Myocyte (in vitro differentiated cells): ENCODE data around the gene PLXNA2. TPM values are rescaled to one million over a fixed set of nuclear protein-coding genes. Genes with fewer than 3 reads are reported as not detected.
A peak's percentile ranks its signal among the peaks of the same experiment; 100 is the strongest.

ENCODE experiments used
- DNase-seq: peaks from one replicate; pipeline ENCODE4 v3.0.0-alpha.2; 2012; ENCODE audit warnings: low read depth
- total RNA-seq: library from RNA; depleted of rRNA; stranded (reverse); fragments of >200 nt; gene quantifications from 2 replicates; pipeline ENCODE4 v1.2.3, GENCODE V29; 2014

Gene PLXNA2
- total RNA-seq, 1 donor from 2014 or later: 8.6 TPM

DNA sequence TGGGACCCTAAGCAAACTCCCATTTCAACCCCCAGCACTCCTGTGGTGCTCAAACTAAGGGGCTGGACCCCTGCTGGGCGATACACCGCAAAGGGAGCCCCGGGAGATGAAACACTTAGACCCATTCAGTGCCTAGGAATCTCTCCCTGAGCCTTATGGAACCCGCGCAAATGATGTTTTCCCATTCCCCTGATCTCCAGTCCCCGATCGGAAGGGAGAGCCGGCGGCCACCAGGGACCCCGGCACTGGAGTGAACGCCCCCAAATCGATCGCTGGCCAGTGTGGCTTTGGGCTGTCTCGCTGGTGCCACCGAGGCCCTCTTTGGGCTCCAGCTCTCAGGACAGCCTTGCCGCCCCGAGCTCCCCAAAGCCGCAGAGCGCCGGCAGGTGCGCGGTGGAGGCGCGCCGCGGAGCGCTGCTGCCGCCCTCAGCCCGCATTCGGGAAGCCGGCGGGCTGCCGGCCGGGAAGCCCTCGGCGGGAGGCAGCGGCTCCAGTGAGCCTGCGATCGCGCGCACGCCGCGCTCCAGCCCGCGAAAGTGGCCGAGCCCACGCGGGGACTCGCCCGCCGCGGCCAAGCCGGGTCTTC, 1.1 kb downstream of the PLXNA2 start:
- peak; percentile 62 for DNase-seq

DNA sequence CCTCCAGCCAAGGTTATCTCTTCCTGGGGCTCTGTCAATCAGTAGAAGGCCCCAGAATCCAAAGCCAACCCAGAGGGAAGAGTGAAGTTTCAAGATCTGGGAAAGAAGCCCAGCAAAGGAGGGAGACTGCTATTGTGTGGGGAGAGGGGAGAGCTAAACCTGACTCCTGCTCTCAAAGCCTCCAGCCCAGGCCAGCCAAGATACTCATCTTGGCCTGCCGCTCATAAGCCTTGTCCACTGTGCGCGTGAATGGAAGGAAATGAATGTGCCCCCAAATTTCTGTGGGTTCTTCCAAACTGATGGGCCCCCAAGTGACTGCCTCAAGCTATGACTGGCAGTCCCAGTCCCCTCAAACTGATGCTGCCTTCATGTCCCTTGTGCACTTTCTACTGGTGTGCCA, 2.0 kb downstream of the PLXNA2 start:
- DNase-seq: no peak

DNA sequence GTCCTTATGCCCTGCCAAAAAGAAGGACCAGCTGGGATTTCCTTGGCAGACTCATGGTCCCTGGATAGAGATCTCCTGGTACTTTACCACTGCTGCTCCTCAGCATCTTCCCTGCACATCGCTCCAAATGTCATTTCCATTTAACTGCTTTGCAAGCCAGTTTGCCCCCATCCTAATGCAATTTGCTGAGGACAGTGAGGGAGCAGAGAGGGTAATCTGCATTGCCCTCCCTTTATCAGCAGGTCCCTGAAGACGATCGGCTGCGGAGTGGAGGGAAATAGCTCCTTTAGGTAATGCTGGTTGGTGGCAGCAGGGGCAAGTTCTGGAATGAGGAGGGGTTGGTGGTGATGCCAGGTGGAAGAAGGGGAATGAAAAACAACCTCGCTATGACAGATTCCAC, 2.7 kb downstream of the PLXNA2 start:
- DNase-seq: no peak

DNA sequence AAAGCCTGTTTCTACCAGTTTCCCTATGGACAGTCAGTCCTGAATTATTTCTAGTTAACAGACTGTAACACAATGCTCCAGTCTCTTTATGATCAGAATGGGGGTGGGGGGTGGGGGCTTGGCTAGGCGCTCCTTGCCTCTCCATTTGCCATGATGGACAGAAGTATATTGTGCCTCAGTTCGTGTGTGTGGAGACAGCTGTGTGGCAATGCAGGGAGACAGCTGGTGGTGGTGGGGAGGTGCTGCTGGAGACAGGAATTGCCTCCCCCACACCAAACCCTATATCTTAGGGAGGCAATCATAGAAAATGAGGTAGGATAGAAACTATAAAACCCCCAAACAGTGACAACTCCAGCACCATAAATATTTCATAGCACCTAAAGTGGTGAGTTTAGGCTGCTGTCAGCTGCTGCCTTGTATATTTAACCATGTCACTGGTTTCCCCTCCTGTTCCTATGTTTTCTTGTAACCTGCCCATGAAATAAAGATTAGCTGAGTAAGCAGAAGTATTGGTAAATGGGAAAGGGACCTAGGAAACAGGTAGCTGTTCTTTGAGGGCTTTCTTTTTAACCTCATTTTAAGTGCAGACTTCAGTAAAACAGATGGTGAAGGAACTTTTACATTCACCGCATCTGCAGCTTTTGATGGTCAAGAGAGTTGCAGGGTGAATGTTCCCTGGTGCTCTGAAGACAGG, 3.4 kb downstream of the PLXNA2 start:
- DNase-seq: peak; percentile 60

DNA sequence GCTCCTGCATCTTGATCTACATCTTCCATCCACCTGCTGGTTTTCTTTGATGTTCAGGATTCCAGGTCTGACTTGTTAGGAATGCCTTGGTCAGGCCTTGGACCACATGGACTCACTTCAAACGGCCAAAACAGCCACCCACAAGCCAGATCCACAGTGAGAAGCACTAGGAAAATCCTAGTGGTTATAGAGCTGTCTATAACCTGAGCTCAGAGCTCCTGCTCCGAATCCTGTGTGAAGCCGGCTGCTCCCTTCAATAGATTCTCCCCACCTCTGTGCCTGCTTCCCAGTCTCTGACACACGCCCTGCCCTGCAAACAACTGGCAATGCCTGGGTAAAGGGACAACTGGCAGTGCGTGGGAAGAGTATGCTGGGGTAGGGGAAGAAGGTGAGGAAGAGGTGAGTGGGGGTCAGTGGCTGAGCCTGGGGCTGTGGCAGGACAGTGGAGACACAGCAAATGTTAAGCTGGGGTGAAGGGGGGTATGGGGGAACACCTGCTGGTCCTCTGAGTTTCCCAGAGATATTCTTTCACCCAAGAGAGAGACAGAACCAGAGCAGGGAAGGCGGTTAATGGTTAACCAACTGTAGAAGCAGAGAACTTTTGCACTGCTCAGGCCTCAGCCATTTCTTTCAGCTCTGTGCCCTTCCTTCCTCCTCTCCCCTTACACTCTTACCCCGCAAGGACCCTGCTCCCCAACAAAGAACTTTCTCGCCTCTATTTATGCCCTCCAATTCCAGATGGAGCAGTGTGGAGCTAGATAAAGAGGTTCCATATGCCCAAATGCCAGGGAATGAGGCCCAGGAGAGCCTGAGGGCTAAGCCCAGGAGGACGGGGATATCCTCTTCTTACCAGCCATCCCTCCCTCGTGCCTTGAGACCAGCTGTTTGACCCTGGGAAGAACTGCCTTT, 4.5 kb downstream of the PLXNA2 start:
- peak; percentile 67 for DNase-seq

DNA sequence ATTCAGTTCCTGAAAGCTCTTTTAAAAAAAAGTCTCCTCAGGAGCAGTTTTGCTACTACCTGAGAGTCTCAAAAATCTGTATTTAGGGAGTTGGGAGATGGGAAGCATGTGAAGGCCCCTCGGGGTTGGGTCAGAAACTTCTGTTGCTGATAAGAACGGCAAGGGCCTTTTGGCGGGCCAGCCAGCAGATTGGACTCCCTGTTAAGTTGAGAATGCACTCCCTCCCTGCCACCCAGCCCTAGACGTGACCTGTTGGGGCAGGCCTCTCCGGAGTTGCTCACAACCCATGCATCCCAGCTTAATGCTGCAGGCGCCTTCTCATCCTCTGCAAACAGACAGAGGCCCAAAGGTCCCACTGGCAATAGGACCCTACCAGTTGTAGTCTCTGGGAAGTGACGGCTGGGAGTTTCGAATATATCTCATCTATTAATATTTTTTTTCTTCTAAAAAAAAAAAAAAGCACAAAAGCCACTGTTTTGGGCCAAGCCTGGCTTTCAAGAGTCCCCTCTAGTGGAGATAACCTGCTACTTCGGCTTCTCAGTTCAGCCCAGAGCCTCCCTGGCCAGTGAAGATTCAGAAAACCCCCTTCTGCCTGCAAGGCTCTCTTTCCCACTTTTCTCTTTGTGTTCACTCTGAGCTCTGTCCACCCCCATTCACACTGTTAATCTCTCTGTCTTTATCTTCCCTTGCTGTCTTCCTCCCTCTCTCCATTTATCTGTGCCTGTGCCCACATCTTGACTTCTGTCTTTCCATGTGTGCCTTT, 5.3 kb downstream of the PLXNA2 start:
- peak; percentile 70 for DNase-seq

DNA sequence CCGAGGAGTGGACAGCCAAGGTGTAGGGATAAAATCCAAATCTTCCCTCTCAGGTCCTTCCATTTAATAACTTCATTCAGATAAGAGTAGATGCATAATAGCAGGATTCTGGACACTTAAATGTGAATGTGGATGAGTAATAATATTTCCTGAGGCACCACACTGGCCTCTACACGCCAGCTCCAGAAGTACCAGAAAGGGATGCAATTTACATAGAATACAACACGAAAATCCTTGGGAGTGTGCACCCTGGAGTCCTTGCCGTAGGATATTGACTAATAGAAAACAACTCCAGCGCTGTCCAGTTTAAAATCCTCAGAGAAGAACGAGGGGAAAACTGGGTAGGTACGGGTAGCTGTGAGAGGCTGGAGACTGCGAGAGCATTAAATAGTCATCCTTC, 6.9 kb downstream of the PLXNA2 start:
- DNase-seq: no peak

DNA sequence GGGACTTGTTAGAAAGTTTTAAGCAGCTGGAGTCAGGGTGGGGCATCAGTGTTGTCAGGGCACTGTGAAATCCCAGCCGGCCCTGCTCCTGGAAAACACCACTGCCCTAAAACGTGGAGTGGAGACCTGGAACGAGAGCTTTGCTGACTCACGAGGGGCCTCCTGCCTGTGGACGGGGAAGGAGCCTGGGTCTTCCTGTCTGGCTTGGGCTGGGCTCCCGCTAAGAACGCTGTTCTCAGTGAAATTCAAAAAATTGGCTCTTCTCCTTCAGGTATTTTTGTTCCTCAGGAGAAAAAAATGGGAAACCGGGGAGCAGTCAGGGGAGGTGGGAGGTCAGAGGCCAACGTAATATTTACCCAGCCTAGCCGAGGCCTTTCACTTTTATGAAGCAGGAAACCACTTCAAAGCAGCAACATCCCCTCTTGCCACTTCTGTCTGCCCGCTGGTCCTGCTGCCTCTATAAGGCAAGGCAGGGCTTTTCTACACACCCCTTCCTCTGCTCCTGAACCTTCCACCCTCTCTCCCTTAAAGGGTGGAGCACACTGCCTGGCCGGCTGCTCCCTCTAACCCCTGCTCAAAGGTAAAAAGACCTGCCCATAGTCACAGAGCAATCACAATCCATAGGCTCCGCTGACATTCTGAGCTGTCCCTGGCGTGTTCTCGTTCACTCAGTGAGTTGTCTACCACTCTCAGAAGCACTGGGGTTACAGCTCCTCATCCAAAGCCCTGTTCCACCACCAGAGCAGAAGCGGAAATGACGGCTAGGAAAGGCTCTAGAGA, 8.0 kb downstream of the PLXNA2 start:
- peak; percentile 91 for DNase-seq

DNA sequence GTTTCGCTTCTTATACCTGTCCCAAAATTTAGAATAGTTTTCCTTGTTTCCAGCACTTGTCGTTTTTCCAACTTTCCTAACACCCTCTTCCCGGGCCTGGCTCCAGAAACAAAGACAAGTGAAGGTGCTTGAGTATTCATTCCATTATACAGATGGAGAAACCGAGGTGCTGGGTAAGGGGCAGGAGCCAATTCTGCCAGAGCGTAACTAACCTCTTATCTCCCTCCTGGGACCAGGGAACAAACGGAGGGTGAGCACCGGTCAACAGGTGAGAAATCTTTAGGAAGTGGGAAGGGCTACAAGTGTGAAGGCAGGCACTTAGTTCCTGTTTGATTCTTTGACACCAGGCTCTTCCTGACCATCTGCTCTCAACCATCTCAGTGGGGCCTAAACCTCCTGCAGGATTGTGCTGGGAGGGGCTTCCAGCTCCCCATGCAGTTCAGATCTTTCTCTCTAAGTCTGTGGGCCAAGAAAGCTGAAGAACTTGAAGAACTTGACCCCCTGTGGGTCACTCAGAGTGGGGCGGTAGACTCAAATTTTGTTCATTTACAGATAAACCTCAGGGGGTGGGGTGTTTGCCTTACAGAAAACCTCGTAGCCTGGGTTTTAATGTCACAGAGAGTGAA, 8.7 kb downstream of the PLXNA2 start:
- DNase-seq: no peak

DNA sequence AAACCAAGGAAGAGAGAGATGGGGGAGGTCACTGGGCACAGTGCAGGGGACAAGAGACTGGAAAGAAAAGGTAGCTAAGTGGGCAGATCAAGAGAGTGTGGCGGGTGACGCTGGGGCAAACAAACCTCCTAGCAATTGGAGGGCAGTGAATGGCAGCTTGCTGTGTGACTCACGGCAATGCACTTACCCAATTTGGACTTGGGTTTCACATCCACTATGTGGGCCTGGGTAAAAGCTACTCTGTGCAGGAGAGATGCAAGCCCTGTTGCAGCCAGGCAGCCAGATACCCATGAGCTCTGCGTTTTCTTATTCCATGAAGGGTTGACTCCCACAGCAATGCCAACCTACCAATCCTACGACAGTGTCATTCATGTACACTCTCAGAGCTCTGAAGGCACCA, 9.5 kb downstream of the PLXNA2 start:
- DNase-seq: peak; percentile 55

DNA sequence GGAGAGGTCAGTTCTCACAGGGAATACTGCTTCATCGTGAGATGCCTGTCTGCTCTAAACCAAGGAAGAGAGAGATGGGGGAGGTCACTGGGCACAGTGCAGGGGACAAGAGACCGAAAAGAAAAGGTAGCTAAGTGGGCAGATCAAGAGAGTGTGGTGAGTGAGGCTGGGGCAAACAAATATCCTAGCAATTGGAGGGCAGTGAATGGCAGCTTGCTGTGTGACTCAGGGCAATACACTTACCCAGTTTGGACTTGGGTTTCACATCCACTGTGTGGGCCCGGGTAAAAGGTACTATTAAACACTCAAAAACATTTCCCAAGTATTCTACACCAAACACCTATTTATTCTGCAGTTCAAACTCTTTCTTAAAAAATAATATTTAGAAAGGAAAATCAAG, 10.2 kb downstream of the PLXNA2 start:
- no peak for DNase-seq

DNA sequence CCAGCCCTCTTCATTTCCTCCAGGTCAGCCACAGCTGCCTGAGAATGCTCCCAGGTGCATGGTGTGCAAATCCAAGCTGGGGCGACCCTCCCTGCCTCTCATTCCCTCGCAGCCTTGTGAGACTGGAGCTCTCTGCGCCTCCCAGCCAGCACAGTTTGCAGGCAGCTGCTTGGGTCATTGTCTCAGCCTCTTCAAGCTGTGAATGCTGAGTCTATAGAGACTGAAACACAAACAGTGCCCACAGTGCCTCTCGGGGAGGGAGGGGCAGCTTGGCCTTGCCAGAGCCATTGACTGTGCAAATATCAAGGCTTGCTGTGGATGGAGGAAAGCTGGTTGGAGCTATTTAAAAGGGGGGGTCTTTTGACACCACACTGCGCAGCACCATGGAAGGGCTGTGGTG, 10.6 kb downstream of the PLXNA2 start:
- peak; percentile 53 for DNase-seq

DNA sequence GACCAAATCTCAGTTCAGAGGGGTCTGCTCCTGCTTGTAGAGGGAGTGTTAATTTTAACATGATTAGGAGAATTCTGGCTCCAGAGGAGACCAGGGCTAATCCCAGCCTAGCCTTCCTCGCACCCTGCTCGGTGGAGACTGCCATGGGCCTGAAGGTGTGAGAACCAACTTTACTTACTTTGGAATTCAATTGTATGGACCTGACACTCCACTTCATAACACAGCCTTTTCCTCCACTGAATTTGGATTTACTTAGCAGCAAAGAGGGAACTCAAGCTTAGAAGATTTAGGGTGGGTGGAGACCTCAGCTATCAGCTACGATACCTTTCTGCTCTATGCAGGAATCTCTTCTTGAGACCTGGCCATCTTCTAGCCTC, 11.5 kb downstream of the PLXNA2 start:
- no peak for DNase-seq

DNA sequence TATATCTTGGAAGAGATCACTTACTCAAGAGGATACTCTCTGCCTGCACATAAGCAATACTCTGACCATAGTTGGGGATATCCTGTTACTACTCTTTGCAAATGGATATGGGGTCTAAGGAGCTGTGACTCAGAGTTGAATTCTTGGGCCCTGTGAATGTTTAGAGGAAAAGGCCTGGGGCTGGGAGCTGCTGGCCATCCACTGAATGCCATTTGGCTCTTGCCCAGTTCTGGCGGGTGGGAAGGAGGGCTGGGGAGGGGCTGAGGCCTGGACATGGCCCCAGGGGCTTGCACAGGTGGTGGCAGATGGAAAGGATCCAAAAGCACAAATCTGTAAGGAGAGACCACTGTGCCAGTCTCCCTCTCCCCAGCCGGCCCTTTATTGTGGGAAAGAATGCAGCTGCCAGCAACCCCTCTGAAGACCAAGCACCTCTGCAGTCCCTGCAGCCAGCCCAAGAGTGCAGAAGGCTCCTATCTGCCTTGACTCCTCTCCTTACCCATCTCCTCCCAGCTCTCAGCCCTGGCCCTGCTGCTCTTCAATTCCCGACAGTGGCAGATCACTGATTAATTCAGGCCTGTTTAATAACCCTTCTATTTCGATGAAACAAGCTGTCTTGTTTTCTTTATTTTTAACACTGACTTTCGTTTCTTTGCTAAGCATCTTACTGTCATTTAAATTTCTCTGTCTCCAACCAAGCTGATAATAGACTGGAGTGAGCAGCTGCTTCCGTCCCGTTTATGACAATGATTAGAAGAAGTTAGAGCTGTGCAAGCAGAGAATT, 12.1 kb downstream of the PLXNA2 start:
- peak; percentile 87 for DNase-seq

DNA sequence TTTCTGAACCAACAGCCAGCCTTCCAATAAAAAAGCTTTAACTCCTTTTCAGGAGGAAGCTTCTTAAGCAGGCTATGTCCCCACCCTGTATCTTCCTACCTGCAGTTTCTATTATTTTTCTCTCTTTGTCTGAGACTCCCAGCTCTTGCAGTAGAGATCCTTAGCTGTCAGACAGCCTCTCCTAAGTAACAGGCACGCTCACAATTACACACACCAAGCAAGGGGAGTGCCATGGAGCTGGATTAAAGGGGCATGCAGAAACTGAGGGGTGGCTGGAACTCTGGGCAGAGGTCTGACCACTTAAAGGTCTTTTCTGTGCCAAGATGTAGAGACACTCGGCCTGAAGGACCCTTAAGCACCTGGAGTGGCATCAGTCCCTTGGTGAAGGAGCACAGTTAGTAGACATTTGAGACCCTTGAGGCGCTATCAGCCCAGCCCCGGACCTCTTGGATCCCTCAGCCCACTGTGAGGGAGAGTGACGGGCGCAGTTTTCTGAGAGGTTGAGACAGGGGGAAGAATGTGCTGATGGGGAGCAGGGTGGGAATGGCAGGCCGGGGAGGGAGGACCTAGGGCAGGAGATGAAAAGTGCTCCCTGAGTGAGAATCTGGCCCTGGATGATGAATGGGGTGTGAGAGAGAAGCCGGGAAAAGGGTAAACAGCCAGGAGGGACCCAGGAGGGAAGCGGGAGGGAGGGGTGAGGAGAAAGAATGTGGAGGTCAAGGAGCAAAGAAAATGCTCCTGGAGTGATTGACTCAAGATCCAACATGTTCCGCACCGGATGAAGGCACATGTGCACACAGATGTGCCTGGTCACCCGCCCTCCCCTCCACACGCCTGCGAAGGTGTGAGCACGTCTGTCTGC, 13.3 kb downstream of the PLXNA2 start:
- no peak for DNase-seq

DNA sequence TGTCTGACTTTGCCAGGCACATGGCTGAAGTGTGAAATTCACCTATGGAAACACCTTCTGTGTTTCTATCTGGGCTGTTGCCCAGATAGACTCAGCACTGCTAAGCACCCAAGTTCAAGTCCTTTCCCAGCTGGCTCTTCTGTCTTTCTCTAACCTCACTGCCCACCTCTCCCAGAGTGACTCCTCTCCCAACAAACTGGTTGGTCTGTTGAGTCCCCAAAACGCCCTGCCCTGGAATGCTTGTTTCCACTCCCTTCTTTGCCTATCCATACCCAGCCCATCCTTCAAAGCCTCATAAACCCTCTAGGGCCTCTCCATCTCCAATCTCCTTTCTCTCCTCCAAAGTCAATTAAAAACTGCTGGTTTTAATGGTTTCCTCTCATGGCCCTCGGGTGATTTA, 15.6 kb downstream of the PLXNA2 start:
- no peak for DNase-seq

DNA sequence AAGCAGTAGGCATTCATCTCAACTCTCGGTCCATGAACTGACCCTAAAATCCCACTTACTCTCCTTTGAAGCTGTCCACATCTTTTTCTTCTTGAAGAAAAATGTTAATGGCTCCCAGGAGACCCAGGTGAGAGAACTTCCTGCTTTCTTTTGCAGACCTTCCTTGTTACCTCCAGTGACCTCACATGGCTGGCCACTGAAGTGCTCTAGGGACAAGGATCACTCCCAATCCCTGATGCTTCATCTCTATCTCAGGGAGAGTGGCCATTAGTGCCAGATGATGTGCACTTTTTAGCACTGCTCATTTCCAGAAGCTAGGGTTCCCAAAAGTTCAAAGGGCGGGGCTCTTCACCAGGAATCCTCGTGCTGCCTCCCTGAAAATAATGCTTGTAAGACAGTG, 16.2 kb downstream of the PLXNA2 start:
- no peak for DNase-seq

DNA sequence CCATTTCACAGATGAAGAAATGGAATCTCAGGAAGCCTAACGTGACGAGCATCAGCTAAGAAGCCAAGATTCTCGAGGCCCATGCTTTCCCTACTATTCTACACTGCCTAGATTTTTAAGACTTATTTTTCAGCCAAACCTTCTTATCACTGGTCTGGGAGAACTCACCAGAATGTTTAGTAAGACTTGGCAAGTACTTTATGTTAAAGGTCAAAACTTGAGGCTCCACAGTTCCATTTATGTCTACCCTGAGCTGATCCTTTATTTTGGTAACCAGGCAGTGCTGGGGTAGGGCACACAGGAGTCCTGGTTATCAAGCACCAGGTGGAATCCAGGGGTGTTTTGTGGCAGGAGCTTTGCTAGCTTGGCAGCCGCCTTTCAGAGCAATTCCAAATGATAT, 16.8 kb downstream of the PLXNA2 start:
- DNase-seq: no peak
